Endothelial cell of umbilical vein (primary cell): ENCODE data around the gene RBP5. TPM values are rescaled to one million over a fixed set of nuclear protein-coding genes. Genes with fewer than 3 reads are reported as not detected.

Experiments used
- BruUV-seq: library from RNA; stranded (reverse); fragments of 400-500 nt; replicated peaks from 2 replicates; lab custom pipeline; 2021; lab: Mats Ljungman, UMichigan
- CTCF ChIA-PET: fragments of 300-600, 350-600 bp; sonication (Branson Sonifier 250); formaldehyde crosslinking; loops from one replicate; lab custom pipeline; 2021; ENCODE audit warnings: antibody characterized with exemption, inconsistent platforms; lab: Charles Lee
- POLR2A ChIA-PET: fragments of 300-600, 350-600 bp; sonication (Branson Sonifier 250); formaldehyde crosslinking; loops from one replicate; lab custom pipeline; 2021; ENCODE audit warnings: antibody characterized with exemption, inconsistent platforms; lab: Charles Lee
- DNase-seq: peaks from one replicate; pipeline ENCODE4 v3.0.0-alpha.2; 2011; ENCODE audit warnings: low read depth, low spot score
- FAIRE-seq: peaks from 2 replicates; lab custom pipeline; 2011; peaks lifted over from hg19 to GRCh38; lab: Jason Lieb, UNC
- H2AFZ ChIP-seq: 2 replicates; pipeline ENCODE4 v1.6.0; 2012; ENCODE audit warnings: low read depth, low read length, control low read depth, inconsistent platforms
- H3K27ac ChIP-seq: 2 replicates; pipeline ENCODE4 v1.5.1; 2011; ENCODE audit warnings: low read depth, mild to moderate bottlenecking, control low read depth, low read length, moderate library complexity; ENCODE audit not compliant: insufficient read depth
- H3K27me3 ChIP-seq, 2 experiments: 2 replicates each; pipeline versions ENCODE4 v1.6.0 to v1.6.1; 2011; ENCODE audit warnings: low read length in 2 of 2, mixed read lengths in 1 of 2; ENCODE audit not compliant: control insufficient read depth in 2 of 2, insufficient read depth in 2 of 2
- H3K36me3 ChIP-seq, 2 experiments: 2 replicates in 1 of 2; 3 replicates in 1 of 2; pipeline ENCODE4 v1.5.1; 2011; ENCODE audit warnings: low read length in 2 of 2, mild to moderate bottlenecking in 1 of 2, moderate library complexity in 1 of 2; ENCODE audit not compliant: control insufficient read depth in 2 of 2, insufficient read depth in 2 of 2; ENCODE audit errors: extremely low read depth in 1 of 2
- H3K4me1 ChIP-seq: 3 replicates; pipeline ENCODE4 v1.5.1; 2011; ENCODE audit warnings: mild to moderate bottlenecking, low read length; ENCODE audit not compliant: control insufficient read depth, insufficient read depth; ENCODE audit errors: extremely low read depth
- H3K4me2 ChIP-seq: 2 replicates; pipeline ENCODE4 v1.6.1; 2011; ENCODE audit warnings: low read length, control low read depth, mixed read lengths; ENCODE audit not compliant: insufficient read depth
- H3K4me3 ChIP-seq, 3 experiments: fragments of 200-600 bp in 1 of 3; sonication (generic), shearing (Covaris generic) in 1 of 3; replicated peaks in 1 of 3; 2 replicates each; pipeline ENCODE4 v1.5.1; 2011 to 2016; ENCODE audit warnings: control low read depth in 3 of 3, low read length in 3 of 3, mild to moderate bottlenecking in 2 of 3, inconsistent platforms in 1 of 3, low read depth in 1 of 3, moderate library complexity in 1 of 3; ENCODE audit not compliant: insufficient read depth in 1 of 3
- H3K79me2 ChIP-seq: 2 replicates; pipeline ENCODE4 v1.6.0; 2012; ENCODE audit warnings: low read length, inconsistent platforms; ENCODE audit not compliant: control insufficient read depth, insufficient read depth
- H3K9ac ChIP-seq: replicated peaks from 2 replicates; pipeline ENCODE3; 2011; ENCODE audit warnings: low read length, control low read depth; ENCODE audit not compliant: insufficient read depth; ENCODE audit errors: extremely low read depth
- H3K9me1 ChIP-seq: replicated peaks from 3 replicates; pipeline ENCODE4 v1.6.0; 2011; ENCODE audit warnings: mild to moderate bottlenecking, low read length; ENCODE audit not compliant: control insufficient read depth, insufficient read depth; ENCODE audit errors: extremely low read depth
- H3K9me3 ChIP-seq: replicated peaks from 2 replicates; pipeline ENCODE4 v1.5.1; 2012; ENCODE audit warnings: low read length, inconsistent platforms; ENCODE audit not compliant: control insufficient read depth, insufficient read depth
- H4K20me1 ChIP-seq: replicated peaks from 2 replicates; pipeline ENCODE3; 2011; ENCODE audit warnings: mild to moderate bottlenecking, low read length; ENCODE audit not compliant: control insufficient read depth, insufficient read depth; ENCODE audit errors: extremely low read depth
- EZH2 ChIP-seq: IDR thresholded peaks from 2 replicates; pipeline ENCODE4 v1.6.1; 2012; ENCODE audit warnings: borderline replicate concordance, low read depth, mild to moderate bottlenecking, moderate library complexity, low read length, inconsistent platforms; ENCODE audit not compliant: severe bottlenecking
- FOS ChIP-seq: IDR thresholded peaks from 2 replicates; pipeline ENCODE4 v1.6.1; 2011; ENCODE audit warnings: mild to moderate bottlenecking, low read length, moderate library complexity, borderline replicate concordance; ENCODE audit not compliant: insufficient read depth
- GATA2 ChIP-seq: IDR thresholded peaks from 2 replicates; pipeline ENCODE4 v1.7.0; 2011; ENCODE audit warnings: low read depth, mild to moderate bottlenecking, moderate library complexity, mixed read lengths, low read length; ENCODE audit not compliant: insufficient read length, insufficient read depth
- JUN ChIP-seq: IDR thresholded peaks from 2 replicates; pipeline ENCODE4 v1.6.1; 2011; ENCODE audit warnings: borderline replicate concordance, low read depth; ENCODE audit not compliant: insufficient read length, insufficient read depth
- MYC ChIP-seq: IDR thresholded peaks from one replicate; pipeline ENCODE4 v1.6.1; 2011; ENCODE audit warnings: mild to moderate bottlenecking, low read depth, low read length
- POLR2A ChIP-seq: IDR thresholded peaks from 2 replicates; pipeline ENCODE4 v1.6.1; 2012; ENCODE audit warnings: low read depth, mild to moderate bottlenecking, control low read depth, low read length
- POLR2AphosphoS5 ChIP-seq: IDR thresholded peaks from 2 replicates; pipeline ENCODE4 v1.6.1; 2012; ENCODE audit warnings: low read depth, mild to moderate bottlenecking, control low read depth, low read length, moderate library complexity; ENCODE audit not compliant: insufficient read depth
- dilution Hi-C: fragments of 300-500 bp; cut with MboI; formaldehyde crosslinking; loops from one replicate; pipeline ENCODE4 v1.15.0; 2019; ENCODE audit warnings: low sequenced_read_pairs; ENCODE audit not compliant: extremely low pct_ligation_motif_present
- intact Hi-C: fragments of 100-400 bp; cut with micrococcal nuclease; formaldehyde crosslinking; loops from one replicate; pipeline ENCODE4 v1.10.0; 2022
- polyA plus RNA-seq, 4 experiments: library from polyadenylated mRNA; depleted of rRNA in 3 of 4; stranded (reverse) in 3 of 4; unstranded in 1 of 4; fragments of >200 nt; gene quantifications; 2 replicates each; pipeline versions ENCODE4 v1.2.1 to v1.2.3, GENCODE V29; 2011 to 2012; ENCODE audit warnings: missing spikeins in 1 of 4
- total RNA-seq: library from RNA; stranded (reverse); gene quantifications from 2 replicates; pipeline ENCODE4 v1.2.3, GENCODE V29; 2021
- TF ChIP-seq, protein P1 (sequence below), 2 donors: IDR thresholded peaks; 1 replicate in 1 of 2; 2 replicates in 1 of 2; pipeline ENCODE4 v1.5.1; 2011; ENCODE audit warnings: low read length in 2 of 2, mild to moderate bottlenecking in 2 of 2, moderate library complexity in 2 of 2, control low read depth in 1 of 2, inconsistent platforms in 1 of 2, low read depth in 1 of 2; ENCODE audit not compliant: insufficient read depth in 1 of 2; ENCODE audit errors: extremely low read depth in 1 of 2
- TF ChIP-seq, protein P2 (sequence below): IDR thresholded peaks from 2 replicates; pipeline ENCODE4 v1.6.1; 2011; ENCODE audit not compliant: insufficient read depth, insufficient read length

The RBP5 gene
- total and polyA plus RNA-seq, 2 donors (not counting 3 experiments of a cell fraction or from before 2014, with no cell fraction given): 0.12 TPM; not detected in 1

DNA sequence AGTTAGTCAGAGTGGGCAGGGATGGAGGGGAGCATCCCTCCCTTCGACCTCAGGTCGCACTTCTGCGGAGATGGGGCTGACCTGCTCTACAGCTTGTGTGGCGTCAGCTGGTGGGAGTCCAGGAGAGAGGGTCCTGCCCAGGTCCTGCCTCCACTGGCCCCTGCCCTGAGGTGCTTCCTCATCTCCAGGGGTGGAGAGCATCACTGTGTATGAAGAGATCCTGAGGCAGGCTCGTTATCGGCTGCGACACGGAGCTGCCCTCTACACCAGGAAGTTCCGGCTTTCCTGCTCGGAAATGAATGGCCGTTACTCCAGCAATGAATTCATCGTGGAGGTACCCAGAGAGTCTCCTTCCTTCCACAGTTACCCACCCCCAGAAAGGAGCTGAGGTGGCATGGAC, 21.7 kb upstream of the RBP5 start:
- no TSS peak for BruUV-seq
- POLR2A ChIA-PET: no interaction called here

More for the DNA sequence above, 21.7 kb upstream of the RBP5 start:
- Histone ChIP-seq H3K9ac (no peak overlapping the region), H3K27me3 (no peaks in the 10 kb centered on the region), H3K79me2 (no peaks in the 10 kb centered on the region), H3K27ac (no peak overlapping the region), H3K4me1 (peaks cover 14% of the 10 kb centered on the region), H3K9me3 (no peaks in the 10 kb centered on the region), H3K4me3 (no peak overlapping the region), H3K9me1 (no peaks in the 10 kb centered on the region), H3K36me3 (peaks cover 0 to 11% of the 10 kb centered on the region in 2 experiments), H4K20me1 (no peaks in the 10 kb centered on the region), H3K4me2 (peak overlapping the region; percentile 20), H2AFZ (peak overlapping the region; percentile 87)
- dilution Hi-C loops (no loop called here), intact Hi-C loops (loop anchor here (1.0 kb wide), 1 partner anchor 8 kb away; no protein-coding TSS in a partner anchor)
- CTCF ChIA-PET: interaction anchor here (0.7 kb wide), 1 partner anchor 38 kb away, joined by 3 read pairs; no protein-coding TSS in a partner anchor
- DNase-seq: peak; percentile 36
- FAIRE-seq: peak; percentile 88
- TF ChIP-seq EZH2 (no peak), GATA2 (peak; percentile 79), JUN (no peak), POLR2A (no peak), MYC (no peak), POLR2AphosphoS5 (peak; percentile 26), FOS (peak; percentile 26)
- TF ChIP-seq, protein P1, sequence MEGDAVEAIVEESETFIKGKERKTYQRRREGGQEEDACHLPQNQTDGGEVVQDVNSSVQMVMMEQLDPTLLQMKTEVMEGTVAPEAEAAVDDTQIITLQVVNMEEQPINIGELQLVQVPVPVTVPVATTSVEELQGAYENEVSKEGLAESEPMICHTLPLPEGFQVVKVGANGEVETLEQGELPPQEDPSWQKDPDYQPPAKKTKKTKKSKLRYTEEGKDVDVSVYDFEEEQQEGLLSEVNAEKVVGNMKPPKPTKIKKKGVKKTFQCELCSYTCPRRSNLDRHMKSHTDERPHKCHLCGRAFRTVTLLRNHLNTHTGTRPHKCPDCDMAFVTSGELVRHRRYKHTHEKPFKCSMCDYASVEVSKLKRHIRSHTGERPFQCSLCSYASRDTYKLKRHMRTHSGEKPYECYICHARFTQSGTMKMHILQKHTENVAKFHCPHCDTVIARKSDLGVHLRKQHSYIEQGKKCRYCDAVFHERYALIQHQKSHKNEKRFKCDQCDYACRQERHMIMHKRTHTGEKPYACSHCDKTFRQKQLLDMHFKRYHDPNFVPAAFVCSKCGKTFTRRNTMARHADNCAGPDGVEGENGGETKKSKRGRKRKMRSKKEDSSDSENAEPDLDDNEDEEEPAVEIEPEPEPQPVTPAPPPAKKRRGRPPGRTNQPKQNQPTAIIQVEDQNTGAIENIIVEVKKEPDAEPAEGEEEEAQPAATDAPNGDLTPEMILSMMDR (IDR thresholded peaks at IDR 0.05; ENCODE audit: extremely low read depth in 1 of 2, insufficient read depth in 1 of 2, low read depth in 1 of 2, low read length in 2 of 2): no peak
- TF ChIP-seq, protein P2, sequence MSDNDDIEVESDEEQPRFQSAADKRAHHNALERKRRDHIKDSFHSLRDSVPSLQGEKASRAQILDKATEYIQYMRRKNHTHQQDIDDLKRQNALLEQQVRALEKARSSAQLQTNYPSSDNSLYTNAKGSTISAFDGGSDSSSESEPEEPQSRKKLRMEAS: no peak
